GM12892 (cell line): ENCODE measurements around the gene ARID5B.

Source experiments
- POLR2A ChIP-seq: IDR thresholded peaks from 2 replicates; pipeline ENCODE4 v1.6.1; 2011; ENCODE audit warnings: low read depth, low read length, control low read depth
- POLR2AphosphoS5 ChIP-seq: IDR thresholded peaks from 2 replicates; pipeline ENCODE4 v1.6.1; 2011; ENCODE audit warnings: low read depth, low read length, control low read depth
- TAF1 ChIP-seq: IDR thresholded peaks from 2 replicates; pipeline ENCODE4 v1.6.1; 2011; ENCODE audit warnings: low read depth, mild to moderate bottlenecking, control low read depth, low read length, borderline replicate concordance

DNA sequence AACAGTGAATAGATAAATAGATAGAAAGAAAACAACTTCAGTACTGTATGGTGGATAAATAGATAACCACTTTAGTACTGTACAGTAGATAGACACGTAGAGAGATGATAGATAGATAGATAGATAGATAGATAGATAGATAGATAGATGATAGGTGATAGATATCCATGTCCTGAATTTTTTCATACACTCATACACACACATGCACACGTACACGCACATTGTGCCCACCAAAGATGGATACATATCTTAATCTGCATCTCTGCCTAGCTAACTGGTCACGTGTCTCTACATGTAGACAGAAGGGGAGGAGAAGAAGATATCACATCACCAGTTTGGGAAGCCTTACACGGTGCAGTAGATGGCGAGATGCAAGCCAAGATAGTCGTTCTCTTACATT lies 99.2 kb downstream of the ARID5B start:
- no peak for TF ChIP-seq POLR2A
- no peak for TF ChIP-seq POLR2AphosphoS5
- TF ChIP-seq TAF1 = no peak
